A549 (cell line): ENCODE measurements around the gene GPBAR1. TPM values are rescaled to one million over a fixed set of nuclear protein-coding genes. Genes with fewer than 3 reads are reported as not detected.

Experiments
- ATAC-seq, 2 experiments: fragments of 200-7000 bp in 1 of 2; fragments of >200 bp in 1 of 2; cut with Nextera tagmentation in 1 of 2; cut with Tn5 transposase in 1 of 2; 3 replicates each; pipeline versions ENCODE4 v1.8.0 to v1.9.1; 2018 to 2020; ENCODE audit warnings: mild to moderate bottlenecking in 1 of 2, moderate library complexity in 1 of 2
- CTCF ChIA-PET: fragments of 300-600 bp; sonication (Branson Sonifier 250); formaldehyde crosslinking; extraction: SDS; loops from one replicate; lab custom pipeline; 2021; ENCODE audit warnings: antibody characterized with exemption, inconsistent platforms; lab: Yijun Ruan, JAX
- POLR2A ChIA-PET: fragments of 350-600 bp; formaldehyde crosslinking; extraction: SDS; loops from one replicate; lab custom pipeline; 2021; ENCODE audit warnings: antibody characterized with exemption, inconsistent platforms; lab: Yijun Ruan, JAX
- DNase-seq, 2 experiments: peaks; one replicate each; pipeline versions ENCODE4 v3.0.0 to v3.0.0-alpha.2; 2011 to 2016; ENCODE audit warnings: low read depth in 1 of 2, low spot score in 1 of 2
- FAIRE-seq: peaks from 2 replicates; lab custom pipeline; 2011; peaks lifted over from hg19 to GRCh38; lab: Jason Lieb, UNC
- H3K27ac ChIP-seq, 2 experiments: fragments of >200 bp; sonication (Bioruptor Twin); formaldehyde crosslinking; 3 replicates each; pipeline ENCODE4 v1.5.1; 2016 to 2017
- H3K4me1 ChIP-seq: fragments of >200 bp; sonication (Bioruptor Twin); formaldehyde crosslinking; 3 replicates; pipeline ENCODE4 v1.6.1; 2016
- H3K4me2 ChIP-seq: fragments of >200 bp; sonication (Bioruptor Twin); formaldehyde crosslinking; 3 replicates; pipeline ENCODE4 v1.6.1; 2016
- H3K4me3 ChIP-seq: fragments of >200 bp; sonication (Bioruptor Twin); formaldehyde crosslinking; 3 replicates; pipeline ENCODE4 v1.5.1; 2016
- H3K9me3 ChIP-seq: fragments of >200 bp; sonication (Bioruptor Twin); formaldehyde crosslinking; 3 replicates; pipeline ENCODE4 v1.6.1; 2016
- ATOH8 ChIP-seq: fragments of 250-450 bp; sonication (Bioruptor Pico); IDR thresholded peaks from 2 replicates; pipeline ENCODE4 v1.5.0; 2020; ENCODE audit warnings: low read depth, mild to moderate bottlenecking, moderate library complexity
- BCL3 ChIP-seq: fragments of >200 bp; sonication (Bioruptor Twin); formaldehyde crosslinking; IDR thresholded peaks from 3 replicates; pipeline ENCODE4 v1.6.1; 2016
- CEBPB ChIP-seq, 2 experiments: fragments of >200 bp in 1 of 2; sonication (Bioruptor Twin) in 1 of 2; formaldehyde crosslinking in 1 of 2; IDR thresholded peaks; 2 replicates each; pipeline ENCODE4 v1.6.1; 2012 to 2016
- CHD2 ChIP-seq: fragments of 150-350 bp; IDR thresholded peaks from 2 replicates; pipeline ENCODE4 v1.6.1; 2014; ENCODE audit warnings: low read length; ENCODE audit not compliant: partially characterized antibody
- CTCF ChIP-seq: fragments of >200 bp; sonication (Bioruptor Twin); formaldehyde crosslinking; IDR thresholded peaks from 3 replicates; pipeline ENCODE4 v1.5.1; 2016
- EHMT2 ChIP-seq: fragments of 200-600 bp; sonication (generic); IDR thresholded peaks from 2 replicates; pipeline ENCODE4 v1.6.1; 2016; ENCODE audit warnings: antibody characterized with exemption, low read depth, mild to moderate bottlenecking, moderate library complexity
- FOSL2 ChIP-seq, 2 experiments: fragments of 450-650 bp in 1 of 2; fragments of >200 bp in 1 of 2; sonication (Bioruptor Twin) in 1 of 2; formaldehyde crosslinking; IDR thresholded peaks; 2 replicates each; pipeline versions ENCODE4 v1.5.0 to v1.6.1; 2016 to 2020; ENCODE audit warnings: mild to moderate bottlenecking in 1 of 2, moderate library complexity in 1 of 2
- JUN ChIP-seq, 2 experiments: fragments of >200 bp; sonication (Bioruptor Twin); formaldehyde crosslinking; IDR thresholded peaks; 2 replicates in 1 of 2; 3 replicates in 1 of 2; pipeline ENCODE4 v1.6.1; 2016 to 2017
- JUNB ChIP-seq: fragments of >200 bp; sonication (Bioruptor Twin); formaldehyde crosslinking; IDR thresholded peaks from 2 replicates; pipeline ENCODE4 v1.6.1; 2016
- MAZ ChIP-seq: fragments of 150-350 bp; IDR thresholded peaks from 2 replicates; pipeline ENCODE4 v1.6.1; 2014; ENCODE audit warnings: antibody characterized with exemption, low read depth, low read length, borderline replicate concordance
- PBX3 ChIP-seq: IDR thresholded peaks from 2 replicates; pipeline ENCODE4 v1.6.1; 2012
- RNF2 ChIP-seq: fragments of 200-600 bp; sonication (generic); IDR thresholded peaks from 2 replicates; pipeline ENCODE4 v1.6.1; 2016; ENCODE audit warnings: low read depth, mild to moderate bottlenecking, antibody characterized with exemption, moderate library complexity, borderline replicate concordance
- SREBF2 ChIP-seq: fragments of 450-650 bp; IDR thresholded peaks from 2 replicates; pipeline ENCODE4 v1.6.1; 2014; ENCODE audit warnings: mild to moderate bottlenecking, moderate library complexity
- WGBS: methylation state at CpG from one replicate; pipeline ENCODE4 v1.1.6; 2017; ENCODE audit errors: missing lambda C conversion rate; 5-methylcytosine and 5-hydroxymethylcytosine counted together
- polyA plus RNA-seq, 4 experiments: library from polyadenylated mRNA; depleted of rRNA in 3 of 4; stranded (reverse); fragments of >200 nt; fragmentation: RNase III in 1 of 4; extraction: RNeasy Plus Mini Kit Qiagen cat#74134 plus additional on column Dnase treatment in 1 of 4; gene quantifications; 2 replicates in 3 of 4; 3 replicates in 1 of 4; pipeline ENCODE4 v1.2.3, GENCODE V29; 2011 to 2017

The GPBAR1 gene
- polyA plus RNA-seq, 2 of the 4 experiments (the other 2 are of a cell fraction), result 0.06 to 0.12 TPM

GRCh38 chr2:218285604-218286003 is 24.8 kb downstream of the GPBAR1 start:
- H3K4me2 ChIP-seq, result no peak overlapping the region; the same call in 1 of the 3 replicates
- no peak for DNase-seq
- FAIRE-seq, result no peak
- H3K27ac ChIP-seq, result peak overlapping the region in 1 of 2 experiments; percentile 87; a peak in 3 of 6 replicates
- H3K4me1 ChIP-seq, result peaks cover 44% of the 10 kb centered on the region
- ATAC-seq, result no peak
- no peak overlapping the region for H3K4me3 ChIP-seq
- ChIA-PET CTCF (interaction anchor here (1.1 to 8.1 kb wide), 6 partner anchors 11 to 217 kb away, joined by 3 to 105 read pairs (median 8); partner anchors contain the start of genes AAMP, CATIP, PNKD and RUFY4), POLR2A (no interaction called here)
- H3K9me3 ChIP-seq, result no peaks in the 10 kb centered on the region
- TF ChIP-seq RNF2, result no peak
- TF ChIP-seq EHMT2, result no peak
- TF ChIP-seq SREBF2, result no peak
- no peak for TF ChIP-seq CTCF
- no peak for TF ChIP-seq ATOH8
- no peak for TF ChIP-seq CHD2
- TF ChIP-seq FOSL2 (IDR thresholded peaks at IDR 0.05), result no peak
- no peak for TF ChIP-seq FOSL2 (CRISPR knock-in tag; IDR thresholded peaks at IDR 0.05)
- TF ChIP-seq MAZ, result no peak
- WGBS, result 90% methylated on average over 6 of the region's 6 CpGs

GRCh38 chr2:218286570-218287459 is 26.0 kb downstream of the GPBAR1 start:
- H3K4me1 ChIP-seq, result peaks cover 56% of the 10 kb centered on the region
- peak; percentile 91 for DNase-seq
- ATAC-seq, result peak; percentile 88 to 92
- FAIRE-seq, result no peak
- peak overlapping the region; percentile 64 to 87 for H3K27ac ChIP-seq
- CTCF ChIA-PET, result interaction anchor here (0.5 to 8.1 kb wide), 11 partner anchors 10 to 218 kb away, joined by 3 to 105 read pairs (median 3); partner anchors contain the start of genes AAMP, CATIP, PNKD and RUFY4
- POLR2A ChIA-PET, result interaction anchor here (1.2 to 1.6 kb wide), 3 partner anchors 12 to 70 kb away, joined by 4 to 6 read pairs (median 5); partner anchors contain the start of genes AAMP and PNKD
- H3K4me3 ChIP-seq, result peak overlapping the region; percentile 20; the same call in 2 of the 3 replicates
- H3K9me3 ChIP-seq, result no peaks in the 10 kb centered on the region
- WGBS, result 8% methylated on average over 8 of the region's 11 CpGs
- no peak for TF ChIP-seq JUN (IDR thresholded peaks at IDR 0.05)
- TF ChIP-seq JUNB, result no peak
- TF ChIP-seq PBX3, result peak; percentile 65
- TF ChIP-seq BCL3, result no peak
- no peak for TF ChIP-seq EHMT2
- no peak for TF ChIP-seq CEBPB (IDR thresholded peaks at IDR 0.05)
- H3K4me2 ChIP-seq, result peak overlapping the region; percentile 86
